ENCODE results near the gene NUDT1.

DNA sequence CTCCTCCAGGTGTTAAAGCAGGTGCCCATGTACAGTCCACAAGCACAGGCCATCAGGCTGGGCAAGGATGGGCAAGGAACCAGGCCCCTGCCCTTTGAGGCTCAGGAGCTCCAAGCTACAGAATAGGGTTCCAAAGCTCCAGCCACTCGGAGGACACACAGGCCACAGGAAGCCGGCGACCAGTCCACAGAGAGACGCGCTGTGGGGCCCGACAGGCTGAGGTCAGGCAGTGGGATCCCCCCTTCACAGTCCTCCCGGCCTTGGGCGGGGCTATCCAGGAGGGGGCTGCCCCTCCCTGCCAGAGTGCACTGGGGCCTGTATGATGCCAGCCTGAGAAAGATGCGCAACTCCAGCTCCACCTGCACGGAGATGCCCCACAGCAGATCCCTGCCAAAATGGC lies 43.3 kb upstream of the NUDT1 start:
- TF ChIP-seq, protein P1, sequence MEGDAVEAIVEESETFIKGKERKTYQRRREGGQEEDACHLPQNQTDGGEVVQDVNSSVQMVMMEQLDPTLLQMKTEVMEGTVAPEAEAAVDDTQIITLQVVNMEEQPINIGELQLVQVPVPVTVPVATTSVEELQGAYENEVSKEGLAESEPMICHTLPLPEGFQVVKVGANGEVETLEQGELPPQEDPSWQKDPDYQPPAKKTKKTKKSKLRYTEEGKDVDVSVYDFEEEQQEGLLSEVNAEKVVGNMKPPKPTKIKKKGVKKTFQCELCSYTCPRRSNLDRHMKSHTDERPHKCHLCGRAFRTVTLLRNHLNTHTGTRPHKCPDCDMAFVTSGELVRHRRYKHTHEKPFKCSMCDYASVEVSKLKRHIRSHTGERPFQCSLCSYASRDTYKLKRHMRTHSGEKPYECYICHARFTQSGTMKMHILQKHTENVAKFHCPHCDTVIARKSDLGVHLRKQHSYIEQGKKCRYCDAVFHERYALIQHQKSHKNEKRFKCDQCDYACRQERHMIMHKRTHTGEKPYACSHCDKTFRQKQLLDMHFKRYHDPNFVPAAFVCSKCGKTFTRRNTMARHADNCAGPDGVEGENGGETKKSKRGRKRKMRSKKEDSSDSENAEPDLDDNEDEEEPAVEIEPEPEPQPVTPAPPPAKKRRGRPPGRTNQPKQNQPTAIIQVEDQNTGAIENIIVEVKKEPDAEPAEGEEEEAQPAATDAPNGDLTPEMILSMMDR (IDR thresholded peaks at IDR 0.05; ENCODE audit: poor library complexity) = no peak
- TF ChIP-seq EZH2 (IDR thresholded peaks at IDR 0.05; ENCODE audit: borderline replicate concordance) = no peak

All from hepatocyte (in vitro differentiated cells).